Mucosa of descending colon (tissue), 3 donors: ENCODE data around the gene C21orf58. TPM values are rescaled to one million over a fixed set of nuclear protein-coding genes. Genes with fewer than 3 reads are reported as not detected.

Source experiments
- ATAC-seq: fragments of 200-7000 bp; cut with Tn5 transposase; one replicate; pipeline ENCODE4 v1.9.1; 2020; ENCODE audit warnings: mild to moderate bottlenecking, moderate library complexity
- DNase-seq, 3 donors: peaks; one replicate each; pipeline ENCODE4 v3.0.0-alpha.2; 2020
- H3K36me3 ChIP-seq: fragments of 200-600 bp; one replicate; pipeline ENCODE4 v1.8.0; 2021; ENCODE audit warnings: low read depth, mild to moderate bottlenecking
- H3K4me1 ChIP-seq: fragments of 200-600 bp; one replicate; pipeline ENCODE4 v1.8.0; 2021; ENCODE audit warnings: low read depth, mild to moderate bottlenecking
- H3K4me3 ChIP-seq: fragments of 200-600 bp; one replicate; pipeline ENCODE4 v1.8.0; 2021; ENCODE audit warnings: mild to moderate bottlenecking
- H3K9me3 ChIP-seq: fragments of 200-600 bp; one replicate; pipeline ENCODE4 v1.8.0; 2021; ENCODE audit warnings: mild to moderate bottlenecking
- CTCF ChIP-seq: fragments of 200-600 bp; IDR thresholded peaks from one replicate; pipeline ENCODE4 v1.8.0; 2022; ENCODE audit warnings: antibody characterized with exemption, mild to moderate bottlenecking
- intact Hi-C, 2 donors: fragments of 100-400 bp; cut with DNase I in 1 of 2; cut with micrococcal nuclease in 1 of 2; formaldehyde crosslinking; loops; one replicate each; pipeline versions ENCODE4 v1.11.0 to v1.11.1; 2022; cut with DNase I, micrococcal nuclease
- total RNA-seq, 3 donors: library from RNA; stranded (reverse); fragmentation: NEBNext Ultra II Directional in 2 of 3; extraction: Animal tissue kit (Norgen Biotek cat#: 25700) in 2 of 3; gene quantifications; one replicate each; pipeline versions ENCODE4 v1.2.1 to v1.2.4, GENCODE V29; 2021 to 2023
- donor health status: DM: no; HTN: no; CAD: no; lungs with moderate emphysema.
- donor health status: DM: no; HTN: no; CAD: no.
- donor health status: DM: no; HTN: yes; CAD: no.

The C21orf58 gene
- total RNA-seq, 3 donors from 2014 or later, result 5.5 to 11.9 (median 5.6) TPM

GRCh38 chr21:46368533-46369285 lies 45.0 kb upstream of the C21orf58 start:
- no peak for TF ChIP-seq CTCF
- Histone ChIP-seq H3K36me3 (no peaks in the 10 kb centered on the region), H3K9me3 (no peaks in the 10 kb centered on the region), H3K4me1 (peaks cover 3% of the 10 kb centered on the region), H3K4me3 (no peak overlapping the region)
- intact Hi-C loops, result no loop called here
- ATAC-seq (peak; percentile 44), DNase-seq (peak in 1 of 3 donors; percentile 5)

- no peak for TF ChIP-seq CTCF
- H3K9me3 ChIP-seq, result no peaks in the 10 kb centered on the region
- intact Hi-C loops, result no loop called here
- no peaks in the 10 kb centered on the region for H3K36me3 ChIP-seq
- no peak for ATAC-seq
- no peak overlapping the region for H3K4me3 ChIP-seq
- no peak for DNase-seq
- peaks cover 3% of the 10 kb centered on the region for H3K4me1 ChIP-seq
These were observed 43.3 kb upstream of the C21orf58 start for GRCh38 chr21:46366966-46367365.

- intact Hi-C loops, result no loop called here
- TF ChIP-seq CTCF, result no peak
These were observed 42.9 kb upstream of the C21orf58 start for GRCh38 chr21:46366561-46366960.

GRCh38 chr21:46366091-46366490 lies 42.4 kb upstream of the C21orf58 start:
- no peak for ATAC-seq
- Histone ChIP-seq H3K36me3 (no peaks in the 10 kb centered on the region), H3K4me3 (no peak overlapping the region), H3K9me3 (no peaks in the 10 kb centered on the region), H3K4me1 (peaks cover 3% of the 10 kb centered on the region)
- no peak for TF ChIP-seq CTCF
- intact Hi-C loops, result no loop called here
- no peak for DNase-seq

More at GRCh38 chr21:46366561-46366960, 42.9 kb upstream of the C21orf58 start:
- Histone ChIP-seq H3K4me1 (peaks cover 3% of the 10 kb centered on the region), H3K9me3 (no peaks in the 10 kb centered on the region), H3K36me3 (no peaks in the 10 kb centered on the region), H3K4me3 (no peak overlapping the region)
- no peak for DNase-seq
- ATAC-seq, result no peak

GRCh38 chr21:46363698-46364097 lies 40.0 kb upstream of the C21orf58 start:
- Histone ChIP-seq H3K36me3 (no peaks in the 10 kb centered on the region), H3K9me3 (no peaks in the 10 kb centered on the region), H3K4me3 (no peak overlapping the region), H3K4me1 (peaks cover 3% of the 10 kb centered on the region)
- ATAC-seq (no peak), DNase-seq (no peak)
- intact Hi-C loops, result no loop called here
- no peak for TF ChIP-seq CTCF
